NK-92 treated with Interleukin-12 subunit alpha and Interleukin-12 subunit beta, amount 100 ng/mL, for 24 hours (cell line): ENCODE results near the gene MBTD1.
"Not testable (repeated sequence)": the region's sequence is repeated elsewhere in the genome, so short reads cannot be mapped to it uniquely, and the experiment has no call there.

Experiments
- DNase-seq: peaks from one replicate; lab custom pipeline; 2025; lab: John Stamatoyannopoulos, UW

The MBTD1 gene

GRCh38 chr17:51188271-51188833 is 71.5 kb downstream of the MBTD1 start:
- DNase-seq, result no peak

- DNase-seq, result no peak
Measured at GRCh38 chr17:51185763-51186332, 74.0 kb downstream of the MBTD1 start.

GRCh38 chr17:51184124-51184523 is 75.7 kb downstream of the MBTD1 start:
- DNase-seq, result no peak

GRCh38 chr17:51180486-51180885 is 79.4 kb downstream of the MBTD1 start:
- no peak for DNase-seq

GRCh38 chr17:51172030-51172429 is 87.8 kb downstream of the MBTD1 start:
- not testable (repeated sequence) for DNase-seq

- DNase-seq, result no peak
Measured at GRCh38 chr17:51170736-51171135, 89.1 kb downstream of the MBTD1 start.

- no peak for DNase-seq
Measured at GRCh38 chr17:51169340-51169739, 90.5 kb downstream of the MBTD1 start.

- DNase-seq, result peak; percentile 62
Measured at GRCh38 chr17:51166987-51167931, 92.6 kb downstream of the MBTD1 start.

- peak; percentile 76 for DNase-seq
Measured at GRCh38 chr17:51166198-51166986, 93.5 kb downstream of the MBTD1 start, which contains the start of gene NME2. Gene NME2 (plus strand): TSS chr17:51166411. CDS start chr17:51166831, 420 bp downstream.

- no peak for DNase-seq
Measured at GRCh38 chr17:51165680-51166197, 94.1 kb downstream of the MBTD1 start.

- DNase-seq, result no peak
Measured at GRCh38 chr17:51164911-51165679, 94.8 kb downstream of the MBTD1 start.

- DNase-seq, result no peak
Measured at GRCh38 chr17:51161541-51161940, 98.3 kb downstream of the MBTD1 start.

GRCh38 chr17:51159604-51160003 is 100.2 kb downstream of the MBTD1 start:
- DNase-seq, result no peak

- DNase-seq, result no peak
Measured at GRCh38 chr17:51155416-51155815, 104.4 kb downstream of the MBTD1 start.

GRCh38 chr17:51154176-51154575 is 105.7 kb downstream of the MBTD1 start:
- no peak for DNase-seq

GRCh38 chr17:51153210-51154072 is 106.4 kb downstream of the MBTD1 start, which contains the start of gene NME1:
Gene NME1 (plus strand): TSS chr17:51153559. CDS start chr17:51155655, 2,096 bp downstream.
- peak; percentile 92 for DNase-seq

GRCh38 chr17:51152766-51153209 is 107.1 kb downstream of the MBTD1 start:
- no peak for DNase-seq

GRCh38 chr17:51150932-51151331 is 108.9 kb downstream of the MBTD1 start:
- no peak for DNase-seq

GRCh38 chr17:51149163-51149562 is 110.7 kb downstream of the MBTD1 start:
- DNase-seq, result no peak

GRCh38 chr17:51147650-51148049 is 112.2 kb downstream of the MBTD1 start:
- no peak for DNase-seq
